Measurements from ENCODE around the gene ZNF407. TPM values are rescaled to one million over a fixed set of nuclear protein-coding genes. Genes with fewer than 3 reads are reported as not detected.
A peak's percentile ranks its signal among the peaks of the same experiment; 100 is the strongest.

ZNF407 gene
- total RNA-seq, 1 donor from 2014 or later = 7.0 TPM

- DNase-seq (ENCODE audit: low read depth) = no peak
Measured at GRCh38 chr18:74778191-74778847, 180.6 kb downstream of the ZNF407 start.

- no peak for DNase-seq (ENCODE audit: low read depth)
Measured at GRCh38 chr18:74784752-74785151, 187.1 kb downstream of the ZNF407 start.

- no peak for DNase-seq (ENCODE audit: low read depth)
Measured at GRCh38 chr18:74785632-74786031, 188.0 kb downstream of the ZNF407 start.

- no peak for DNase-seq (ENCODE audit: low read depth)
Measured at GRCh38 chr18:74788657-74789056, 191.0 kb downstream of the ZNF407 start.

- DNase-seq (ENCODE audit: low read depth) = no peak
Measured at GRCh38 chr18:74789078-74789477, 191.4 kb downstream of the ZNF407 start.

- no peak for DNase-seq (ENCODE audit: low read depth)
Measured at GRCh38 chr18:74790451-74790850, 192.8 kb downstream of the ZNF407 start.

GRCh38 chr18:74791501-74792194 is 194.0 kb downstream of the ZNF407 start:
- DNase-seq (ENCODE audit: low read depth) = no peak

- no peak for DNase-seq (ENCODE audit: low read depth)
Measured at GRCh38 chr18:74793746-74794145, 196.1 kb downstream of the ZNF407 start.

GRCh38 chr18:74795751-74796150 is 198.1 kb downstream of the ZNF407 start:
- no peak for DNase-seq (ENCODE audit: low read depth)

GRCh38 chr18:74796211-74796610 is 198.5 kb downstream of the ZNF407 start:
- no peak for DNase-seq (ENCODE audit: low read depth)

GRCh38 chr18:74796841-74797576 is 199.3 kb downstream of the ZNF407 start:
- peak; percentile 83 for DNase-seq (ENCODE audit: low read depth)

- DNase-seq (ENCODE audit: low read depth) = no peak
Measured at GRCh38 chr18:74797577-74798151, 200.0 kb downstream of the ZNF407 start.

GRCh38 chr18:74799542-74799941 is 201.9 kb downstream of the ZNF407 start:
- no peak for DNase-seq (ENCODE audit: low read depth)

GRCh38 chr18:74800098-74800497 is 202.4 kb downstream of the ZNF407 start:
- DNase-seq (ENCODE audit: low read depth) = no peak

GRCh38 chr18:74803117-74803516 is 205.4 kb downstream of the ZNF407 start:
- no peak for DNase-seq (ENCODE audit: low read depth)

- DNase-seq (ENCODE audit: low read depth) = no peak
Measured at GRCh38 chr18:74803769-74804168, 206.1 kb downstream of the ZNF407 start.

- no peak for DNase-seq (ENCODE audit: low read depth)
Measured at GRCh38 chr18:74804677-74805076, 207.0 kb downstream of the ZNF407 start.

- no peak for DNase-seq (ENCODE audit: low read depth)
Measured at GRCh38 chr18:74806073-74806472, 208.4 kb downstream of the ZNF407 start.

GRCh38 chr18:74806700-74807416 is 209.2 kb downstream of the ZNF407 start:
- DNase-seq (ENCODE audit: low read depth) = peak; percentile 45

- DNase-seq (ENCODE audit: low read depth) = no peak
Measured at GRCh38 chr18:74817576-74817975, 219.9 kb downstream of the ZNF407 start.

GRCh38 chr18:74818516-74819175 is 221.0 kb downstream of the ZNF407 start:
- no peak for DNase-seq (ENCODE audit: low read depth)

All from myocyte (in vitro differentiated cells).